ENCODE results near the gene PKD2.
"Not testable (repeated sequence)": the region's sequence is repeated elsewhere in the genome, so short reads cannot be mapped to it uniquely, and the experiment has no call there.

The PKD2 gene

GRCh38 chr4:88070031-88070430, 62.6 kb downstream of the PKD2 start:
- DNase-seq (ENCODE audit: low read depth in 2 of 2) = no peak

DNA sequence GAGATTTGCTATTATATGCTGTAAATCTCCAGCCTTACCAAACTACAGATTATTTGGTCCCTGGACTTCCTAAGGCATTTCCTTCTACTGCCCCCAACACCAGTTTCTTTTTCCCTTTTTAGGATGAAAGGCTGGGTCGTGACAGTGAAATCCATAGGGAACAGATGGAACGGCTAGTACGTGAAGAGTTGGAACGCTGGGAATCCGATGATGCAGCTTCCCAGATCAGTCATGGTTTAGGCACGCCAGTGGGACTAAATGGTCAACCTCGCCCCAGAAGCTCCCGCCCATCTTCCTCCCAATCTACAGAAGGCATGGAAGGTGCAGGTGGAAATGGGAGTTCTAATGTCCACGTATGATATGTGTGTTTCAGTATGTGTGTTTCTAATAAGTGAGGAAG, 67.9 kb downstream of the PKD2 start:
- DNase-seq (ENCODE audit: low read depth in 2 of 2) = no peak

- no peak for DNase-seq (ENCODE audit: low read depth in 2 of 2)
Measured at GRCh38 chr4:88077911-88078524, 70.6 kb downstream of the PKD2 start.

DNA sequence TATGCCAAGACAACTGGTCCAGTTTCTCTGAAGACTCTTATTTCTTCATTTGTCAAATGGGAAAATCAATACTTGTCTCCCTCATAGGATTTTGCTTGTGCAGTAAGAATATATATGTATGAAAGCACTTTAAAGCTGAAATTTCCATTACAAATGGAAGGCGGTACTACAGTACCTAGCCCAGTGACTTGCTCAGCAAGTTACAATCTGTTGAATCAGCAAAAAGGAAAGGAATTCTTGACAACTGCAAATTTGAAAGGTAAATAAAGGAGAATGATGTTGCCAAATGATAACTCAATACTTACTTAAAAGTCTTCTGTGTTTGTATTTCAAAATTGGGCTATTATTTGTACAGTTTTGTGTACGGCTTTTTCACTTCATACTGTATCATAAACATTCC, 71.1 kb downstream of the PKD2 start:
- no peak for DNase-seq (ENCODE audit: low read depth in 2 of 2)

GRCh38 chr4:88080626-88081025, 73.2 kb downstream of the PKD2 start:
- no peak for DNase-seq (ENCODE audit: low read depth in 2 of 2)

DNA sequence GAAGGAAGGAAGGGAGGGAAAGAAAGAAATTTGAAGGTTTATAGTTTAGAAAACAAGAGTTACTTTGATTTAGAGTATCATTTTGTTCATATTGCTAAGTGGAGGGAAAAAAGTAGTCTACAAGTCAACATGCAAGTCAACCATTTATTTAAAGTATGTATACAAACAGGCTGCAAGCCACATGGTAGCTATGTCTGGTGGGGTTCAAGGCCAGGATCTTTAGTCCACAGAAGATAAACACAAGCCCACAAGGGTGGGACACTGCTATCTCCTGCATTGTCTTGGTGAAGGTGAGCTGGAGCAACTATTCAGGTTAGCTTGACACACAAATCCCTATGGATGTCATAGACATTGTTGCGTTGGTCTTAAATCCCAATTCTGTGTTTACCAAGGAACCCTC, 79.6 kb downstream of the PKD2 start:
- DNase-seq (ENCODE audit: low read depth in 2 of 2) = no peak

GRCh38 chr4:88090898-88091297, 83.5 kb downstream of the PKD2 start:
- DNase-seq (ENCODE audit: low read depth in 2 of 2) = no peak

DNA sequence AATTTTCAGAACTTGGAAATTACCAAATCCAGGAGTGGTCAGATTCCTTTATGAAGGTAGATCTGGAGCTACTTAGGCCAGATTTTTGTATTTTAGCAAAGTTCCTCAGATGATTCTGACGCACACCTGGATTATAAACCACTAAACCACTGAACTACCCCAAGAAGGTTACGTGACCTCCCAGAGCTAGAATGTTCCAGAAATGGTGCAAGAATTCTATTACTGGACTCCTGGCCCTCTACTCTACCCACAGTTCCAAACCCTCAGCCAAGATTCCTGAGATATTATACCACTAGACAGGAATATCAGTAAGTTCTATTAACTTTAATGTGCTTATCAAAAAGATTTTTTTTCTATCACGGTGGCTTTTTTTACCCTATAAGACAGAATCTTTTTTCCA, 83.9 kb downstream of the PKD2 start:
- DNase-seq (ENCODE audit: low read depth in 2 of 2) = no peak

DNA sequence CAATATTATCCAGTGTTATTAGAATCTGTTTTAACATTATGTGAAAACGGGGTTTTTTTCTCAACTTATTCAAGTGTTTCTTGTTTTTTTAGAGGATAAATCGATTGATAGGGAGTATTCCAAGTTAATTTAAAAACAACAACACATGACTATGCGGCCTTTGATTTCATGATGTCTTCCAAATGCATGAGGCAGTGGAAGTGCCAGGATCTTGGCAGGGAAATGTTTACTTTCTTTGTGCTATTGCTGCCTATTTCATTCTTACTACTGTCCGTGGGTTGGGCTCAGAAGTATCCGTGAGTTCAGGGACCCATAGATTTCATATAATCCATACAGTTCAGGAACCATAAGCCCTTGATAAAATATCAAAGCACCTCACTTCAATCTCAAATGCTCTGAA, 86.4 kb downstream of the PKD2 start:
- no peak for DNase-seq (ENCODE audit: low read depth in 2 of 2)

DNA sequence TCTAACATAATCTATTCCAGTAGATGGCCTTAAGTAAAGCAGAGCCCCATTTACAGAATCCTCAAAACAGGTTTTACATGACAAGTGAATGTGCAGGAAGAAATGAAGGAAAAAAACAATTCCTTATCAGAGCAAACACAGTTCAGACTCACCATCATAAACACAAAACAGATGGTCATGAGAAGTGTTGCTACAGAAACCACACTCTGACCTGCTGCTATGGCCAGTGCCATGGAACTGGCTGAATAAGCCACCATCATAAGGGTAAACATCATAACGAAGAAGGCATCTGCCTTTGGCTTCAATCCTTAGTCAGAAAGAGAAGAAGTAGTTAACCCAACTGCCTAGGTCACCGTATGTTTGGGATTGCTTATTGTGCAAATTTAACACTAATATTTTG, 89.9 kb downstream of the PKD2 start:
- DNase-seq (ENCODE audit: low read depth in 2 of 2) = no peak

DNA sequence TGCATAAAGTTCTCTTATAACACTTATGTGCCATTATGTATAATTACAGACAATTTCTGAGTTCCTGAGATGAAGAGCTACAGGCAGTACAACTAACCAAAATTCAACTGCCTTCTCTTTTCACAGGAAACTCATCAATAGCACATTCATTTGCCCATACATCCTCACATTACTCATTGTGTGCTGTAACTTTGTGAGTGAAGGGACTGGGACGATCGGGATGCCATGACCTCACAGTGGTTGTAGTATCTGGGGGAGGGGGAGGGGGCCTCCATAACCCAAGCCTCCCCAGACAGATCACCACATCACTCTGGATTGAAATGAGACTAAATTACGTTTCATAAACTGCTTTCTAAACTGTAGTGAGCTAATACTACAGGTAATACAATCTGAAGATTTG, 90.3 kb downstream of the PKD2 start:
- no peak for DNase-seq (ENCODE audit: low read depth in 2 of 2)

- DNase-seq (ENCODE audit: low read depth in 2 of 2) = no peak
Measured at GRCh38 chr4:88098993-88099752, 91.7 kb downstream of the PKD2 start.

GRCh38 chr4:88101165-88101564, 93.7 kb downstream of the PKD2 start:
- no peak for DNase-seq (ENCODE audit: low read depth in 2 of 2)

DNA sequence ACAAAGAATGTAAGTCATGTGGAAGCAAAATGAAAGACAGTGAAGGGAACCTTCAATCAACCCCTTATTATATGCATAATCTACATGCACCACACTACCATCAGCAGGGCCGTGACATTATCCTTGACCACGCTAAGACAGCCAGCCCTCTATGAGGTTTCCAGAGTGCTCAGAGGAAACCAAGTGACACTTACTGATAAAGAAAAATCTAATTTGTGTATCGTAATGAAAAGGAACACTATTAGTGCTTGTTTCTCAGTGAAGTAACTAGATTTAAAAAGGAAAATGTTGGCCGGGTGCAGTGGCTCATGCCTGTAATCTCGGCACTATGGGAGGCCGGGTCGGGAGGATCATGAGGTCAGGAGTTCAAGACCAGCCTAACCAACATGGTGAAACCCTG, 94.6 kb downstream of the PKD2 start:
- DNase-seq (ENCODE audit: low read depth in 2 of 2) = no peak

- no peak for DNase-seq (ENCODE audit: low read depth in 2 of 2)
Measured at GRCh38 chr4:88104902-88105610, 97.6 kb downstream of the PKD2 start.

GRCh38 chr4:88106205-88106604, 98.8 kb downstream of the PKD2 start:
- DNase-seq (ENCODE audit: low read depth in 2 of 2) = no peak

GRCh38 chr4:88107406-88108107, 100.1 kb downstream of the PKD2 start:
- no peak for DNase-seq (ENCODE audit: low read depth in 2 of 2)

DNA sequence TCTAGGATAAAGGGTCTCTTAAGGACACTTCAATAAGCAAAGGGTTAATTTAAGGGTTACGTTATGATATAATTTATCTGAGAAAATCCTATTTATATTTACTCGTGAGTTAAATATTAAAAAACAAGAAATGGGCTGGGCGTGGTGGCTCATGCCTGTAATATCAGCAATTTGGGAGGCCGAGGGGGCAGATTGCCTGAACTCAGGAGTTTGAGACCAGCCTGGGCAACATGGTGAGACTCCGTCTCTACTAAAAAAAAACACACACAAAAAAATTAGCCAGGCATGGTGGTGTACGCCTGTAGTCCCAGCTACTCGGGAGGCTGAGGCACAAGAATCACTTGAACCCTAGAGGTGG, 100.7 kb downstream of the PKD2 start:
- DNase-seq (ENCODE audit: low read depth in 2 of 2) = not testable (repeated sequence)

DNA sequence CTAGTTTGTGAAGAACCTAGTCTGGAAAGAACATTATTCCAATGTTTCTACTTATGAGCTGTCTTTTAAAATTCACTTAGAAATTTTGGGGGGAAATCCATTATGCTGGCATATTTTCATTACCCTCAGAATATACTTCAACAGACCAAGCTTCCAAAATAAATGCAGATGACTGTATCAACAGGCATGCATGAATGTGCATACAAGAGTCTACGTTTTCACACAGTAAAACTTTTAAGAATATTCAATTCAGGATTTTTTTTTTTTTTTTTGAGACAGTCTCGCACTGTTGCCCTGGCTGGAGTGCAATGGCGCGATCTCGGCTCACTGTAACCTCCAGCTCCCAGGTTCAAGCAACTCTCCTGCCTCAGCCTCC, 101.3 kb downstream of the PKD2 start:
- no peak for DNase-seq (ENCODE audit: low read depth in 2 of 2)

- DNase-seq (ENCODE audit: low read depth in 2 of 2) = no peak
Measured at GRCh38 chr4:88109123-88109881, 101.9 kb downstream of the PKD2 start.

- no peak for DNase-seq (ENCODE audit: low read depth in 2 of 2)
Measured at GRCh38 chr4:88110826-88111225, 103.4 kb downstream of the PKD2 start.

DNA sequence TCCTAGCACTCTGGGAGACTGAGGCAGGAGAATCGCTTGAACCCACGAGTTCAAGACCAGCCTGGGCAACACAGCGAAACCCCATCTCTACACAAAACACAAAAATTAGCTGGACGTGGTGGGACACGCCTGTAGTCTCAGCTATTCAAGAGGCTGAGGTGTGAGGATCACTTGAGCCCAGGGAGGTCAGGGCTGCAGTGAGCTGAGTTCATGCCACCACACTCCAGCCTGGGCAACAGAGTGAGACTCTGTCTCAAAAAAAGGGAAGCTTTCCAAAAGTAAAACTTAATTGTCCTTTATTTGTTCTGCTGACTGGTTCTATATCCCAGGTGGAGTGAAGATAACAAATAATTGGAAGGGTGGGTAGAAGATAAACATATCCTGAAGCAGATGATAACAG, 105.4 kb downstream of the PKD2 start:
- no peak for DNase-seq (ENCODE audit: low read depth in 2 of 2)
